NCI-H2107 treated with DMSO at 0.1 percent for 48 hours (cell line): ENCODE measurements around the gene EDNRA.
"Not testable (repeated sequence)": the region's sequence is repeated elsewhere in the genome, so short reads cannot be mapped to it uniquely, and the experiment has no call there.

ENCODE experiments used
- DNase-seq: peaks from one replicate; lab custom pipeline; 2025; ENCODE audit not compliant: unreplicated experiment; lab: John Stamatoyannopoulos, UW

EDNRA gene

DNA sequence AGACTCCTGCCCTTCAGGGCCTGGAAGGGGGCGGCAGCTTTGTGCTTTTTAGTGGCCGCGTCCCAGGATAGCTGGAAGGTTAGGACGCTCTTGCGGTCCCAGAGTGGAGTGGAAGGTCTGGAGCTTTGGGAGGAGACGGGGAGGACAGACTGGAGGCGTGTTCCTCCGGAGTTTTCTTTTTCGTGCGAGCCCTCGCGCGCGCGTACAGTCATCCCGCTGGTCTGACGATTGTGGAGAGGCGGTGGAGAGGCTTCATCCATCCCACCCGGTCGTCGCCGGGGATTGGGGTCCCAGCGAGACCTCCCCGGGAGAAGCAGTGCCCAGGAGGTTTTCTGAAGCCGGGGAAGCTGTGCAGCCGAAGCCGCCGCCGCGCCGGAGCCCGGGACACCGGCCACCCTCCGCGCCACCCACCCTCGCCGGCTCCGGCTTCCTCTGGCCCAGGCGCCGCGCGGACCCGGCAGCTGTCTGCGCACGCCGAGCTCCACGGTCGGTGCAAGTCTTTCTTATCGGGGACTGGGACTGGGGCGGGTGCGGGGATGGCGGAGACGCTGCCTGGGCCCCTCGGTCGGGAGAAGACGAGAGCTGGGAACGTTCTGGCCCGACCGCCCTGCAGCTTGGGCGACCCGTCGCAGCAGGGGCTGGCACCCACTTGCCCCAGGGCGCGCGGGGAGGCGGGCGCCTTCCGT lies at the start of gene EDNRA:
Gene EDNRA, plus strand, starts transcription at position 207 of the 686 bp plus-strand sequence. CDS start 4,585 bp downstream, outside the sequence.
- no peak for DNase-seq

DNA sequence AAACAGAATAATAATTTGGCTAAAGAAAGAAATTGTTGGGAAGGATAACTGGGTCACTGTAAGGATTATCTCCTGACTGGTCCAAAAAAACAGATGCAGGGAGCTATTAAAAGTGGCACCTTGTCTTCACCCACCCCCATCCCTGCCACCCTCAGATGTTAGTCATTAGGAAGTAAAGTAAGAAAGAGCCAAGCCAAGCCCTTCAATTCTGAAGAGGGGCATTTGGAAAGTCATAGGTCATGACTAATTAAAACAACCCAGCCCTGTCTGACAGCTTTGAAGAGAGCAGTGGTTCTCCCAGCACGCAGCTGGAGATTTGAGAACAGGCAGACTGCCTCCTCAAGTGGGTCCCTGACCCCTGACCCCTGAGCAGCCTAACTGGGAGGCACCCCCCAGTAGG lies 46.5 kb upstream of the EDNRA start:
- not testable (repeated sequence) for DNase-seq

DNA sequence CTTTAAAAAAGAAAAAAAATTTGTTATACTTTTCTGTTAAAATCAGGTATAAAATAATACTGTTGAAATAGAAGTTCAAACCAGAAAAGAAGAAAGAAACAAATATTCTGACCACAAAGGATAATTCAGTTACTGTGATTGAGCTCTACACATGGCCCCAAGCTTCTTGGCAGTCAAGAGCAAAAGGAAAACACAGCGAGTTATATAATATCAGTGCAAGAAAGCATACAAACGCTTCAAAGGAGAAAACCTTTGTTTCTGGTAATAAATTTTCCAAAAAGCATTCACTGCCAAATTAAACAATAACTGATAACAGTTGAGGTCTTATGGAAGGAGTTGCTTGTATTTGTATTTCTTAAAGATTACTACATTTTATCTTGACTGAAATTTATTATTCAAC lies 40.5 kb upstream of the EDNRA start:
- no peak for DNase-seq

DNA sequence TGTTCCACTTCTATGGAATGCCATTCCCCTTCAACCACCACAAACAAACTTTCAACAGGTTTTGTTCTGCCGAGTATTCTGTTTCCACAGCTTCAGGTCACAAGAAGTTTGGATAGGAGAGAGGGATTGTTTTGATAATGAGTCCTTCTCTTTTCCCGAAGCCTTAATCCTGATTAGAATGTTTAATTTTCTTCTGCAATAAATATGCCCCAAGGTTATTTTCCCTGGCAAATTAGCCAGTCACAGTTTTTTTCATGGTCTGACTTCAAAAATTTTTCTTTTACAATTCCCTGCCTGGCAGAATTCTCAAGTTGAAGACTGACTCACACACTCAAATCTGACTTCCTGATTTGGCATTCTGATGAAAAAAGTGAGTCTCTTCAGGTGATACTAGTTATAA lies 33.1 kb upstream of the EDNRA start:
- no peak for DNase-seq

DNA sequence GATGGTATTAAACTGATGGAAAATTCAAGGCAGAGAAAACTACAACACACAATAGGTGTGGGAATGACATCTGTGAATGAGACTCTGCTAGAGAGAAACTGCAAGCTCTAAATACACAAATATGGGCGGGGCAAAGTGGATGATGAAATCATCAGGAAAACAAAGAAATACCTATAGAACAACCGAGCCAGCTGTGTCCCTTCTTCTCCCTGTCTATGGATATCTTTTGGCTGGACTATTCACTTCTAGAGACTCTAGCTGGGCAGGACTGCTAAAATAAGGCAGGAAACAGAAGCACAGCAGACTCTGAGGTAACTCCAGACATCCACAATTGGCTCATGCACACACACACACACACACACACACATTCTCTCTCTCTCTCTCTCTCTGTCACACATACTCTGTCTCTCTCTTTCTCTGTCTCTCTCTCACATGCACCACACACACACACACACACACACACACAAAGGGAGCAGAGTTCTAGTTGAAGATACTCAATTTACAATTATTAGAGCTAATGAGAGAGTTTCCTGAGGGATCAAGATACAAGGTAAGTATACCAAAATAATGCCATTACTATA lies 27.2 kb upstream of the EDNRA start:
- DNase-seq = no peak

DNA sequence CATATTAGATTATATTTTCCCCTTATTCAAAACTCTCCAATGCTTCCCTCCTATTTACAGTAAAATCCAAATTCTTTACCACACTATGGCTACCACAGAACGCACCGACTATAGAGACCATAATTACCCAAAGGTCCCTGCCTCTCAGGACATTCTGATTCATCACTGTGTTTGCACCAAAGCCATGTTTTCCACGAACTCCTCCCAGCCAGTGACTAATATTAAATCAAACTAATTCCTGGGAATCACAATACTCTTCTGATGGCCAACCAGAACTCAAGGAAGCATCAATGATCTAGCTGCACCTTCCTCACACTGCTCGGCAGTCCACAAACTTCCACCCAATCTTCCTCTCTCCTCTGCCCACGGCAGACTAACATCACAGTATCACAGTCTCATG lies 24.2 kb upstream of the EDNRA start:
- no peak for DNase-seq

DNA sequence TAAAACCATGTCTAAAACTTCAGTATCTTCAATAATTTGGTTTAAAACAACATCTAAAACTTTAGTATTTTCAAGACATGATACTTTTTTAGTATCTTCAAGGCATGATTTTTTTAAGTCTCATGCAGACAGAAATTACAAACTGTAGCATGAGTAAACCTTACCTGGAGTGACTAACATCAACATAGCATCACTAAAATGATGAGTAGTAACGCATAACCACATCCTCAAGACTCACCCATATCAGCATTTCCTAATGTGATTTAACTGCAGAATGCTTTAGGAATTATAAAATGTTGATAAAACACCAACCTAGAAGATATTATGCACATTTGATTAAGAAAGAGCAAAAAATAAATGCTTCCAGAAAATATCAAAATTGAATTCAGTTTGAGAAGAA lies 19.7 kb upstream of the EDNRA start:
- no peak for DNase-seq

DNA sequence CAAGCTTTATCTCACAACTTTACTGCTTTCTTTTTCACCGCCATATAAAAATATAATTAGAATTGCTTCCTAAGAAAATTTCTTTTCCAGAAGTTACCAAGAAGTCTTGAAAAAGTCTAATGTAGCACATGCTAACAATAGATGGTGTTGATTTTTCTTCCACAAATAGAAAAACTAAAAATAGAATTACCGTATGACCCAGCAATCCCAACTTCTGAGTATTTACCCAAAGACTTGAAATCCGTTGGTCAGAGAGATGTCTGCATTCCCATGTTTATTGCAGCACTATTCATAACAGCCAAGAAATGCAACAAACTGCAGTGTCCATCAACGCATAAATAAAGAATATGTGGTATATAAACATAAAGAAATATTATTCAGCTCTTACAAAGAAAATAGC lies 17.8 kb upstream of the EDNRA start:
- DNase-seq = no peak

DNA sequence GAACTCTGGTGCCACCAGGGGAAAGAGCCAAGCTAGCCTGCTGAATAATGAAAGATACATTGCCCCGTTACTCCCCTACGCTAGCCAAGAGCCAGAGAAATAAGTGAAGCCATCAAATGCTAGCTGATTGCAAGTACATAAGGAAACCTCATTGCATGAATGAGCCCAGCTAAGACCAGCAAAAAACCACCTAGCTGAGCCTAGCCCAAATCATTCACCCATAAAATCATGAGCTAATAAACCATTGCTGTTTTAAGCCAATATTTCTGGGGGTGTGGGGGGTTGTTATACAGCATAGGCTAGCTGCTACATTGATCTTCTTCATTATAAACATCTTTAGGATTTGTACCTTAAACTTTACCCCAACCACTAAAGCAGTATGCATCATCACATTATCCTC lies 15.4 kb upstream of the EDNRA start:
- DNase-seq = no peak

DNA sequence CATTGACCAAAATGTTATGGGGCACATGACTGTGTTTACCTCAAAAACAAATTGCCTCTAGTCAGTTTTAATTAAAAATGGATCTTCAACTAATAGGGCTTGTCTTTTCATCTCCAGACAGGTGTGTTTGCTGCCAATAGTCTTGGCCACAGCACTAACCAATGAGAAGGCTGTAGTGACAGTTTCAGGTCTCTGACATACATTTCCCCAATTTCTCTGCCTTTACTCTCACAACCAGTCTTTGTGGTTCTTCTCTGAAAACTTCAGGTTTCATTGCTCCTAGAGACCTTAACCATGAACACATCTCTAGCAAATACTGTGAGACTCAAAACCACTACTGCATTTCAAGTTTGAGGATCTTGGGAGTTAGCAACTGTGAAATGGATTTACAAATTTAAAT lies 3.5 kb upstream of the EDNRA start:
- DNase-seq = no peak

DNA sequence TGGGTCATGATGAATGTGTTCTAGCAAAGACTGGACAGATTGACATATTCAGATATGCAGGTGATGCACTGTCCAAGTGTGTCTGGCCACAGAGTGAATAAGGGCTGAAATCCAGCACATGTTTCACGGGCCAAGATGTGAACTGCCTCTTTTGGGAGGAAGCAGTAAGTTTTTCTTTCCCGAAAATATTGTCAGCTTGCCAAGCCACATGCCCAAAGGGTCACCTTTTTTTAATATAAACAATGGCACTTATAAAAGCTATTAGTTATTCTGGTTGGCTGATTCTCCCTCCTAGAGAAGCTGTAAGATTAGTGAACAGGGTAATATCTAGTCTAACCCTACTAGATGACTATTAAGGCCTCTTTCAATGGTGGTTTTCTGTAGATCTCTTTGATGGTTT lies 1.5 kb upstream of the EDNRA start:
- no peak for DNase-seq

DNA sequence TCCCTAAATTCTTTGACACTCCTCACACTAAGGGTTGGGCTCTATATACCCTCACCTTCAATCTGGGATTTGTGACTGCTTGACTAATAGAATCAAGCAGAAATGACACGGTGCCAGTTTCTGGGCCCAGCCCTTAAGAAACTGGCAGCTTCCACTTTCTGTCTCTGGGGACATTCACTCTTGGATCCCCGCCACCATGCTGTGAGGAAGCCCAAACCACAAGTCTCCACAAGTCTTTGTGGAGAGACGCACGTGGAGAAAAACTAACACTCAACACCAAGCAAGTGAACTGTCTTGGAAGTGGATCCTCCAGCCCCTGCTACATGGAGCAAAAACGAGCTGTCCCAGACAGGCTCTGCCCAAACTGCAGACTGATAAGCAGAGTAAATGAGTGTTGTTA lies 1.1 kb upstream of the EDNRA start:
- no peak for DNase-seq

DNA sequence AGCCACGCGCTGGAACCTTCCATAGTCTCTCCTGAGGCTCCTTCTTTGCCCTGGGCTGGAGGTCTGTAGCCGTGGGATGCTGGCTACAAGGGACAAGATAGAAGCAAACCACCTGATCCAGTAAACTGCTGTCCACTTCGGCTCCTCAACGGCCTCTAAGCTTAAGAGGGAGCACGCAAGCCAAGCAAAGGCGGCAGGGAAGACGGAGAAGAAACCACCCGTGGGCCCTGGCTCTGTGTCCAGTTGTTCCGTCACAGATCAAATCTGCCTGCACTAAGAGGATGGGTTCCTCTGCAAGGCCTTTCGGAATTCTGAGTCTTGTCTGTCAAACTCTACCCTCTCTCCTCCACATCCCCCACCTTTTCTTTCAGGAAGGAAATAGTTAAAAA lies 401 bp upstream of the EDNRA start:
- no peak for DNase-seq

DNA sequence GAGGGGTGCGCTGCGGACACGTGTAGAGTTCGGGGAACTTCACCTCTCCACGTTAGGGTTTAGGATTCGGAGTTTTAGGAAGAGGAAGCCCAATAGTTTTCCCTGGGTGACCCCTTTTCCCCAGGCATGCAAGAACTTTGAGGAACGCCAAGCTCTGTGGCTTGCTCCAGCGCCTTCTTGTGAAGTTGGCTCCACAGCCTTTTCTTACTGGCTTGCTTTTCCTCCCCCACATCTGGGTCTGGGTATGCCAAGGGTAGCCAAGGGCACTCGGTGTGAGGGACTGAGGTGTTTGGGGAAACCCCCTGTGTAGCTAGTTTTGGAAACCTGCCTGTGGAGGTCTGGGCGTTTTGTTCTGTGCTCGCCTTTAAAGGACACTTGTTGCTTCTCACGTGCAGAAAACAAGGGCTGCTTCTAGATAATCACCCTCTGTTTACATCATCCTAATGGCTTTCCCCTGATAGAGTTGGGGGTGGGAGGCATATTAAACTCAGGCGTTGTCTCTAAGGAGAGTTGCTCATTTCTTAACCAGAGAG lies 746 bp downstream of the EDNRA start:
- no peak for DNase-seq

DNA sequence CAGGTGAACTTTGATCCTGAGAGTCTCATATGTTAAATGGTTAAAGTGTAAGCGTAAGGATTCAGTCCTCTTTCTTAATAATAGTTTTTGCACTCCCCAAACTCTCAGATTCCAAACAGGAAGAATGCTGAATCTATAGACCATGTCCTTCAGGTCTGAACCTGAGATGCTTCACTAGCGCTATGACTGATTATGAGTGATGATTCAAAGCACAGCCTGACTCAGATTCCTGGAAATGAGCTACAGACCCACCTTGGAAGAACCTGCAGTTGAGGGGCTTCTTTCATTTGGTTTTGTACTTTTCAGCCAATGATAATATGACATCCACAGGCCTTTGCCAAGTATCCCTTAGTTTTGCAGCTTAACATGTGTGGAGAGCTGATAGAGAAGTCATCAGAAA lies 1.4 kb downstream of the EDNRA start:
- DNase-seq = no peak

DNA sequence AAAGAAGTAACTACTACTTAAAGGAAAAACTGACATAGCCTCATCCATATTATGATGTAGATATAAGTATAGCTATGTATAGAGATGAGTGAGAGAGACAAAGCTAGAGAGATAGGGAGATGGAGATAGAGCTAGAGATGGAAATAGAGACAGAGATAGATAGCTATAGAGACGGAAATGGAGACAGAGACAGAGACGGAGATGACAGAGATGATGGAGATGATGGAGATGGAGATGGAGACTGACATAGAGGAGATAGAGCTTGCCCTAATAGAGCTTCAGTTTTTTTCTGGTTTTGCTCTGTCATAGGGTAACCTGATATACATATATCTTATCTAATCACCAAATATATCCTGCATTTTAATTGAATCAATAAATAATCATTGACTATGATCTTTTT lies 4.3 kb downstream of the EDNRA start:
- DNase-seq = no peak

DNA sequence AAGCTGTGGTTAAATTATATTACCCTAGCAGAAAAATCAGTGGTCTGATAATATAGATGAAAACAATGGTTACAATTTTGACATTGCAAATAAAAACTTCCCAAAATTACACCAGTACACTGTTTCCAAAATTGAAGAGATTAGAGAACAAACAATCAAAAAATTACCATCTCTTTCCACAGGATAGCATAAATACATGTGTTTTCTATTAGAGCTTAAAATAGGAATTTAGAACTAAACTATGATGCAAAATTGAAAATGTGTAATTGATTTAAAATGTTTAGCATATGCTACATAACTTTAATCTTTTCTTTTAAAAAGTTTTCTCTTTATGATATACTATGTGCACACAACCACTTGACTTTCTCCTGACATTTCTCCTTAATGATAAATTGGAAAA lies 6.7 kb downstream of the EDNRA start:
- no peak for DNase-seq

DNA sequence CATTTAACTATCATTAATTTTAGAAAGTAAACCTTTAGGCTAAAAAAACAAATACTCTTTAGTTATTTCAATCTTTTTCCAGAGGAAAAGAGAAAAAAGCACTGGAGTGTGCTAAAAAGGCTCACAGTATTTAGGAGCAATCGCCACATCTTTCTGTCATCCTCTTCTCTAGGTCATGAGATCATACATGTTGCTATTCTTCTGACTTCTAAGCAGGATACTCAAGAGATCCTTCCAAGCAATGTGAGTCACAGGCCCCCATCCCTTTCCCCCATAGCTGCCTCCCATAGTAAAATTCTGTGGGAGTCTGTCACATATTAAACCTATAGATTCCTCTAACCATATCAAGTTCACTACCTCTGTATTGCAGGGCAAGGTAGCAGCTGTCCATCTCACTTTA lies 7.7 kb downstream of the EDNRA start:
- DNase-seq = no peak

DNA sequence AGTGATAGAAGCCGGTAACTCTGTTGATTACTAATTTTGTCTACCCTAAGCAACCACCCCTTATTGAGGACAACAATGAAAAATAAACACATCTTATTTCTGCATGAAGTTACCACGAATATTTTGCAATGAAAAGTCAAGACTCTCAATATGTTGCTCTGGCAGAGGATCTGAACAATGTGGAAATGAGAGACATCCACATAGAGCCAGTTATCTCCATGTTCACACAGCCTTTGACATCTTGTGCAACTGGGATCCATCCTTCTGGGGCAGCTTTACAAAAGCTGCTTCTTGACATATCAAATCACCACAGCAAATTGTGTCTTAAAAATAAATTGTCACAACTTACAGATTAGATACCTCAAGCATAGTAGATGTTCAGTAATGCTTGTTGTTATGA lies 10.2 kb downstream of the EDNRA start:
- DNase-seq = no peak

DNA sequence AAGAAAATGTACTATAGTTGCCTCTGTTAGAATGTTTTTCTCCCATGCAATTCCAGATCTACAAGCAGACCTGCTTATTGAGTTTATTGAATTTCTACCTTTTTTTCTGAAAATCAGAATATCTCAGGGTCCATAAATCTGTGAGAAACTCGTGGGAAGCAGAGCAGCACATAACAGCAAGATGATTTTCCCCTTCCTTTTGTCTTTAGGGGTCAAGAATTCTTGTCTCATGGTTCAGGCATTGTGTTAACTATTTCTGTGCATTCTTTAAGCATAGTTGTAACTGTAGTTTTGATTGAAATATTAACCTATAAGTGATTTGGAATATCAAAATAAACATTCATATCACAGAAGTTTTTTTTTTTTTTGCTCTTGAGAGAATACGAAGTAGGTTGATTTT lies 11.4 kb downstream of the EDNRA start:
- no peak for DNase-seq

DNA sequence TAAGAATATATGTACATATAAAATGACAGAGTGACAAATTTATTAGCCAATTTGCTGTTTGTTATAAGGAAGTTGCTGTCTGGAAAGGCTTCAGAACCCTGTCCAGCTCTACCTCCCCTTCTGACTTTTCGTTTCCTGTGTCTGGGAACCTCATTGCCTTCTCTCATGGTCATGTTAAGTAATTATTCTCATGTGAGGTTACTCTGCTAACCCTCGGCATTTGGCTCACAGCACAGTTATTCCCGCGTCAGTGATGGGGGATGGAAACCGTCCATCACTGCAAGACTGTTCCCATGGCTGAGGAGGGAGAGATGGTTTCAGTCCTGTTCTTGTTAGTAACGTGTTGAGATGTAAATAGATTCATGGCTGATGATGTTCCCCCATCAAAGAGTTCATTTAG lies 11.9 kb downstream of the EDNRA start:
- no peak for DNase-seq

DNA sequence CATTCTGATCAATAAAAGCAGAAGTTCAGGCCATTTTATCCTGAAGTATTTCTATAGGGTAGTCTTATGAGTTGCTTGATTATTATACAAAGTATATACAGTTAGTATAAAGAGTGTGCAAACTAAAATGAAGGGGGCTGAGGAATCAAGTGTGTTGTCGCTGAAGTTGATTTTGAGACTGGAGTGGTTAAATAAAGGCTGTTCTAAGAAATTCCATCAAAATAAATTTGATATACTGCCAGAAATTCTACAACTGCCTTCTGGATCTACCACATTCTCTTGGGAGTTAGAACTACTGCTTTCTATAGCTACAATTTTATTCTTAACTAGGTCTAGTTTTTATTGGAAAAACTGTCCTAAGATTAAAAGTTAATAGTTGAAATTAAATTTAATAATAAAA lies 12.4 kb downstream of the EDNRA start:
- DNase-seq = no peak

DNA sequence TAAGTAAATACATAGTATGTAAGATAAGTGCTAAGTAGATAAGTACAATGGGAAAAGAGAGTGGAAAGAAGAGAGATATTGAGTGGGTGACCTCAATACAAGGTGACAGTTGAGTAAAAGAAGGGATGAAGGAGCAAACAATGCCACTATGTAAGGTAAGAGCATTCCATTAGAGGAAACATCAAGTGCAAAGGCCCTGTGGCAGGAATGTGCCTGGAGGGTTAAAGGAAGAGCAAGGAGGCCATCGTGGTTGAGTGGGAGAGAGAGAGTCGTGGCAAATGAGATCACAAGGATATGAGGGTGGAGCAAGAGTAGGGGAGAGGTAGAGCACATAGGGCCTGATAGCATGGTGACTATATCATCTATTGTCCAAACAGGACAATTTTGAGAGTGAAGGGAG lies 13.4 kb downstream of the EDNRA start:
- DNase-seq = no peak
